GM12878 (cell line): Measurements from ENCODE around the gene FGFBP1. TPM values are rescaled to one million over a fixed set of nuclear protein-coding genes. Genes with fewer than 3 reads are reported as not detected.

Source experiments
- ATAC-seq: fragments of 200-7000 bp; cut with Tn5 transposase; 3 replicates; pipeline ENCODE4 v1.9.1; 2020; ENCODE audit warnings: mild to moderate bottlenecking, moderate library complexity
- BruUV-seq: library from RNA; stranded (reverse); fragments of 400-500 nt; replicated peaks from 2 replicates; lab custom pipeline; 2021; lab: Mats Ljungman, UMichigan
- CTCF ChIA-PET: fragments of 300-600 bp; sonication (Branson Sonifier 250); formaldehyde crosslinking; extraction: SDS; loops from one replicate; lab custom pipeline; 2021; ENCODE audit warnings: inconsistent platforms; lab: Yijun Ruan, JAX
- POLR2A ChIA-PET: fragments of 350-600 bp; formaldehyde crosslinking; extraction: SDS; loops from one replicate; lab custom pipeline; 2021; ENCODE audit warnings: inconsistent platforms; lab: Charles Lee
- RAD21 ChIA-PET: fragments of 300-600 bp; sonication (Branson Sonifier 250); formaldehyde crosslinking; loops from one replicate; lab custom pipeline; 2023; ENCODE audit warnings: antibody characterized with exemption; ENCODE audit not compliant: unreplicated experiment; lab: Charles Lee
- SMC1A ChIA-PET: fragments of 300-600 bp; sonication (Branson Sonifier 250); formaldehyde crosslinking; loops from one replicate; lab custom pipeline; 2023; ENCODE audit not compliant: unreplicated experiment, uncharacterized antibody; lab: Charles Lee
- DNase-seq: peaks from one replicate; pipeline ENCODE4 v3.0.0-alpha.2; 2011; ENCODE audit warnings: low read depth, low spot score
- FAIRE-seq: peaks from 3 replicates; lab custom pipeline; 2011; peaks lifted over from hg19 to GRCh38; lab: Jason Lieb, UNC
- H2AFZ ChIP-seq: 2 replicates; pipeline ENCODE4 v1.6.0; 2011; ENCODE audit warnings: low read depth, low read length, control low read depth; ENCODE audit not compliant: control insufficient read depth
- H3K27ac ChIP-seq: 2 replicates; pipeline ENCODE4 v1.5.1; 2011; ENCODE audit warnings: control low read depth; ENCODE audit not compliant: control insufficient read depth, insufficient read depth
- H3K27me3 ChIP-seq, 2 experiments: replicated peaks in 1 of 2; 2 replicates each; pipeline versions ENCODE4 v1.6.0 to v1.6.1; 2011; ENCODE audit warnings: low read length in 1 of 2; ENCODE audit not compliant: control insufficient read depth in 2 of 2, insufficient read depth in 2 of 2
- H3K36me3 ChIP-seq, 2 experiments: 2 replicates each; pipeline ENCODE4 v1.5.1; 2011; ENCODE audit warnings: low read length in 1 of 2; ENCODE audit not compliant: control insufficient read depth in 2 of 2, insufficient read depth in 2 of 2
- H3K4me1 ChIP-seq: 2 replicates; pipeline ENCODE4 v1.6.1; 2011; ENCODE audit warnings: mild to moderate bottlenecking, low read length, moderate library complexity, mixed read lengths; ENCODE audit not compliant: control insufficient read depth, insufficient read depth
- H3K4me2 ChIP-seq: 2 replicates; pipeline ENCODE4 v1.6.0; 2011; ENCODE audit warnings: control low read depth; ENCODE audit not compliant: control insufficient read depth, insufficient read depth
- H3K4me3 ChIP-seq: fragments of 200-600 bp; sonication (generic); 2 replicates; pipeline ENCODE4 v1.5.1; 2016
- H3K79me2 ChIP-seq: 2 replicates; pipeline ENCODE4 v1.6.0; 2011; ENCODE audit warnings: low read length; ENCODE audit not compliant: control insufficient read depth, insufficient read depth
- H3K9ac ChIP-seq: 2 replicates; pipeline ENCODE4 v1.8.0; 2011; ENCODE audit warnings: low read length, control low read depth, mixed read lengths; ENCODE audit not compliant: control insufficient read depth, insufficient read depth
- H3K9me3 ChIP-seq: replicated peaks from 3 replicates; pipeline ENCODE4 v1.5.1; 2011; ENCODE audit warnings: mild to moderate bottlenecking, low read length; ENCODE audit not compliant: control insufficient read depth, insufficient read depth
- H4K20me1 ChIP-seq: 2 replicates; pipeline ENCODE4 v1.6.0; 2011; ENCODE audit not compliant: control insufficient read depth, insufficient read depth
- ASH2L ChIP-seq: fragments of 300-600, 200-600 bp; sonication (generic); IDR thresholded peaks from 2 replicates; pipeline ENCODE4 v1.6.1; 2017; ENCODE audit warnings: low read depth, mild to moderate bottlenecking, borderline replicate concordance
- ATF7 ChIP-seq: fragments of 450-650 bp; IDR thresholded peaks from 2 replicates; pipeline ENCODE4 v1.6.1; 2016; ENCODE audit warnings: low read depth, mild to moderate bottlenecking
- E2F4 ChIP-seq: IDR thresholded peaks from 2 replicates; pipeline ENCODE4 v1.6.1; 2012; ENCODE audit warnings: low read depth, low read length, improper control_type of control experiment
- HDGF ChIP-seq: fragments of 450-650 bp; IDR thresholded peaks from 2 replicates; pipeline ENCODE4 v1.6.1; 2016; ENCODE audit warnings: antibody characterized with exemption
- IRF4 ChIP-seq: IDR thresholded peaks from 2 replicates; pipeline ENCODE4 v1.6.1; 2011; ENCODE audit warnings: low read depth, low read length
- RCOR1 ChIP-seq: conservative IDR thresholded peaks from 2 replicates; pipeline ENCODE4 v1.6.1; 2012; ENCODE audit warnings: low read depth, low read length, improper control_type of control experiment
- SMARCA5 ChIP-seq: fragments of 450-650 bp; IDR thresholded peaks from 2 replicates; pipeline ENCODE4 v1.6.1; 2017; ENCODE audit warnings: mild to moderate bottlenecking
- SRF ChIP-seq, 2 experiments: IDR thresholded peaks; 2 replicates each; pipeline ENCODE4 v1.6.1; 2011; ENCODE audit warnings: low read depth in 2 of 2, low read length in 2 of 2, mild to moderate bottlenecking in 1 of 2, moderate library complexity in 1 of 2
- in situ Hi-C: fragments of 300-500 bp; cut with MboI; formaldehyde crosslinking; loops from 9 replicates; pipeline ENCODE4 v1.14.3; 2018; ENCODE audit warnings: mixed read lengths
- intact Hi-C: fragments of 100-400 bp; cut with micrococcal nuclease; formaldehyde crosslinking; loops from one replicate; pipeline ENCODE4 v1.14.2; 2022; ENCODE audit not compliant: unreplicated experiment
- polyA plus RNA-seq, 11 experiments: library from polyadenylated mRNA; depleted of rRNA in 4 of 11; unstranded in 6 of 11; stranded (reverse) in 5 of 11; fragments of >200 nt; fragmentation: Nextera tagmentation in 4 of 11; fragmentation: Illumina TruSeq in 1 of 11; extraction: Ambion mirVana in 4 of 11; extraction: Trizol in 1 of 11; gene quantifications; 1 replicate in 1 of 11; 2 replicates in 10 of 11; pipeline versions ENCODE4 v1.2.1 to v1.2.3, GENCODE V29; 2011 to 2016; ENCODE audit warnings: inconsistent platforms in 2 of 11, missing spikeins in 2 of 11, low read depth in 1 of 11
- total RNA-seq, 4 experiments: library from RNA; depleted of rRNA in 3 of 4; stranded (reverse); fragments of >200 nt in 3 of 4; fragmentation: Illumina TruSeq in 1 of 4; extraction: Trizol in 1 of 4; gene quantifications; 2 replicates each; pipeline versions ENCODE4 v1.2.1 to v1.2.3, GENCODE V29; 2013 to 2021

Gene FGFBP1
- total and polyA plus RNA-seq, 10 of the 15 experiments (the other 5 are each of a cell fraction or from before 2014, with no cell fraction given), result 0.09 to 0.11 (median 0.09) TPM; not detected in 7

- SMC1A ChIA-PET, result interaction anchor here (2.5 kb wide), 1 partner anchor 16 kb away, joined by 10 read pairs; no protein-coding TSS in a partner anchor
- no peaks in the 10 kb centered on the region for H3K79me2 ChIP-seq
- TF ChIP-seq SMARCA5 (no peak), ASH2L (no peak), RCOR1 (no peak), E2F4 (no peak), SRF (IDR thresholded peaks at IDR 0.05; ENCODE audit: low read depth in 2 of 2, low read length in 2 of 2) (no peak), HDGF (no peak), ATF7 (no peak), IRF4 (no peak)
- RAD21 ChIA-PET, result no interaction called here
- no peaks in the 10 kb centered on the region for H3K9me3 ChIP-seq
- H3K4me2 ChIP-seq, result no peak overlapping the region
- DNase-seq (no peak), ATAC-seq (no peak), FAIRE-seq (no peak)
- no peak overlapping the region for H3K27ac ChIP-seq
- H3K4me3 ChIP-seq, result no peak overlapping the region
- H3K4me1 ChIP-seq, result no peaks in the 10 kb centered on the region
- H3K27me3 ChIP-seq, result no peaks in the 10 kb centered on the region
- in situ Hi-C loops (no loop called here), intact Hi-C loops (no loop called here)
- no peaks in the 10 kb centered on the region for H4K20me1 ChIP-seq
- POLR2A ChIA-PET, result no interaction called here
- no peaks in the 10 kb centered on the region for H3K36me3 ChIP-seq
- no TSS peak for BruUV-seq
- CTCF ChIA-PET, result interaction anchor here (1.4 to 1.5 kb wide), 2 partner anchors 16 to 94 kb away, joined by 3 to 5 read pairs; no protein-coding TSS in a partner anchor
- no peak overlapping the region for H3K9ac ChIP-seq
- H2AFZ ChIP-seq, result no peak overlapping the region
These were observed 39.6 kb downstream of the FGFBP1 start for GRCh38 chr4:15898902-15899301.
